NCI-H2196 treated with DMSO at 0.1 percent for 48 hours (cell line): Measurements from ENCODE around the gene INTS7.
"Not testable (repeated sequence)": the region's sequence is repeated elsewhere in the genome, so short reads cannot be mapped to it uniquely, and the experiment has no call there.

Experiments used
- DNase-seq: peaks from one replicate; lab custom pipeline; 2025; ENCODE audit not compliant: unreplicated experiment; lab: John Stamatoyannopoulos, UW

INTS7 gene

DNA sequence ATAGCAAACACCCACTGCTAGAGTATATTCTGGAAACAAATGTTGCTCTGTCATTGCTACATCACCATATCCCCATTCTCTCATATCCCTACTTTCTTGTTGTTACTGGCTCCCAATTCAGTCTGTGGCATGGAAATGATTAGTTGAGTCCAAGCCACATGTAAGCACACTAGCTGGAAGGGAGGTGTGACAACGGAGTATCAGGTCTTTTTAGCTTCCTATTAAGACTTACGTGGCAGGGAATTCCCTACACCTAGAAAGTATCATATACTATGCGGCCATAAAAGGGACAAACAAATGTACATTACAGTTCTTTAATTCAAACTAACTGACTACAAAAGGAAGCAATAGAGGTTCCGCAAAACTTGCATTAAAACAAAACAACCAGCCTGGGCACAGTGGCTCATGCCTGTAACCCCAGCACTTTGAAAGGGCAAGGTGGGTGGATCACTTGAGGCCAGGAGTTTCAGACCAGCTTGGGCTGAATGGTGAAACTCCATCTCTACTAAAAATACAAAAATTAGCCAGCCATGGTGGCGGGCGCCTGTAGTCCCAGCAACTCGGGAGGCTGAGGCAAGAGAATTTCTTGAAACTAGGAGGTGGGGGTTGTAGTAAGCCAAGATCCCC is 48.6 kb downstream of the INTS7 start:
- DNase-seq = no peak

- DNase-seq = no peak
These were observed 49.6 kb downstream of the INTS7 start for GRCh38 chr1:211985556-211986264.

DNA sequence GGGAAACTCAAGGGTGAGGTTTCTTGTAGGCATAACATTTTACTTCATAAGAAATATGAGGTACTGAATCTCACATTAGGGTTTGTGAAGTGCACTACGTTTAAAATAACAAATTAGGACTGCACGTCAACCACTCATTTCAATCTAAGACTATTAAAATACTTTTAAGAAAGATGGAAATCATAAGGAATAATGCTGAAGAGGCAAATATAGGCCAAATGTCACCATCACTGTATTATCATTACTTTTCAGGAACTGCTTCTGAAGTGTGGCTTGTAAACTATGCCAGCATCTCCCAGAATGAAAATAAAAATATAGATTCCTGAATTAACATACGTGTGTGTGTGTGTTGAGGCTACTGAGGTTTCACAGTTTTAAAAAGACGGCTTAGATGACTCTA is 56.8 kb downstream of the INTS7 start:
- DNase-seq = no peak

DNA sequence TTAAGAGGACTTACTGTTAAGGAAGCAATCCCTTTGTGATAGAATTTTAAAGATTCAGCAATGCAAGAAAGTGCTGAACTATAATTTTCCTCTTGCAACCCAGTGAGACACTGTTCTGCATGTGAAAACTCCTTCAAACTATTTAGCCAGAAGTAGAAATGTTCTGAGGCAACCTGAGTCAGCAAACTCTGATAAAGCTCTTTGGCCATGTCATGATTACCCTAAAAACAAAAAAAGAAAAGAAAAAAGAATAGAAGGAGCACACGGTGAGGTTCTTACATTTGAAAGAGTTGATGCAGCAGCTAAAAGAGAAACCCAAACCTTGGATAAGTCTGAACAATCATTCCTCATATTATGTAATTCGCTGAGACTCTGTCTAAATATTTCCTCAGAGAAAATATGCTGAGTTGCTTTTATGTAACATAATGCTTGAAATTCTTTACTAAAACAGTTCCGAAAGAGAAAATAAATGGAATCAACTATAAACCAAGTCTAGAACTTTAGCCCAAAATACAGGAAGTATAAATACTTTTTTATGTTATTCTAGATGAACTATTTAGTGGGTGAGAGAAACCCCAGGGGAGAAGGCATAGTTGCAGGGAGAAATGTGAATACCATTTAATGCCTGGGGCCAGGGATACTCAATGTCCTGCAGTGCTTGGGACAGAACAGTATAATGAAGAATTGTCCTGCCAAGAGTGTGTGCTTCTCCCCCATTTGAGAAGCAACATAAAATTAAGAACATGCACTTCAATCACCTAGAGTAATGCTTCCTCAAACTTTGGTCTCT is 60.0 kb downstream of the INTS7 start:
- no peak for DNase-seq

DNA sequence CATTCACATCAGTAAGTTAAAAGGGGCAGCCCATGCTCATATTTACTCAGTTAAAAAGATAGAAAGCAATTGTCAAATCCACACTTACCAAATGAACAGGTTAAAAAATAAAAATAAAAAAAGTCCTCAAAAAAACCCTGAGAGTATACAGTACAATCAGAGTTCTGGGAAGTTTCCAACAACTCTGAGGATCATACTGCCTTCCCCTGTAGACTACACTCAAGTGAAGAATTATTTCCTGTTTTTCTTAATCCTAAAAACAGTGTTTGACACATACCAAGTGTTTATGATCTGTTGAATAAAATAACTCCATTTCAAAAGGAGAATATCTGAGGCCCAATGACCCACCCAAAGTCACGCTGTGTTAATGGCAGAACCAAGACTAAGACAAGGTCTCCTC is 61.8 kb downstream of the INTS7 start:
- no peak for DNase-seq

- no peak for DNase-seq
These were observed 67.0 kb downstream of the INTS7 start for GRCh38 chr1:211968200-211968834.

DNA sequence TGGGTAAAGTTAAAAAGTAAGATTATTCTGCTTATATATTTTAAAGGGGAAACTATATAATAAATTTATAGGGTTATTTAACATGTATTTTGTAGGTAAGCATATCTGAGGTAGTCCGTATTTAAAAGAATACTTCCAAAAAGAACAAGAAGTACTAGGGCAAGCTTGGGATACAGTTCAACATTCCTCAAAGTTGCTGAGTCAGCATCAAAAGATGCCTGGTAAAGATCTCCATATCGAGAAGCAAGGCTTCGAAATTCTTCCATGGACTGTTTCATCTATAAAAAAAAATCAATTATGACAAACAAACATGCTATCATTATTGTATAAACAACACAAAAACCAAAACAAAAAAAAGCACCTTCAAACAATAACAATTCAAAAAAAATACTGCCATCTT is 67.7 kb downstream of the INTS7 start:
- DNase-seq = no peak

DNA sequence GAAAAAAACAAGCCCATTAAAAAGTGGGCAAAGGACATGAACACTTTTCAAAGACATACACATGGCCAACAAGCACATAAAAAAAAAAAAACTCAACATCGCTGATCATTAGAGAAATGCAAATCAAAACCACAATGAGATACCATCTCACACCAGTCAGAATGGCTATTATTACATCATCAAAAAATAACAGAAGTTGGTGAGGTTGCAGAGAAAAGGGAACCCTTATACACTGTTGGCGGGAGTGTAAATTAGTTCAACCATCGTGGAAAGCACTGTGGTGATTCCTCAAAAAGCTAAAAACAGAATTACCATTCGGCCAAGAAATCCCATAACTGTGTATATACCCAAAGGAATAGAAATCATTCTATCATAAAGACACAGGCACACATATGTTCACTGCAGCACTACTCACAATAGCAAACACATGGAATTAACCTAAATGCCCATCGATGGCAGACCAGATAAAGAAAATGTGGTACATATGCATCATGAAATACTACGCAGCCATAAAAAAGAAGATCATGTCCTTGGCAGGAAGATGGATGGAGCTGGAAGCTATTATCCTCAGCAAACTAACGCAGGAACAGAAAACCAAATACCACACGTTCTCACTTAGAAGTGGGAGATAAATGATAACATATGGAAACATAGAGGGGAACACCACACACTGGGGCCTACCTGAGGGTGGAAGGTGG is 70.1 kb downstream of the INTS7 start:
- no peak for DNase-seq

- DNase-seq = no peak
These were observed 75.7 kb downstream of the INTS7 start for GRCh38 chr1:211959680-211960079.

DNA sequence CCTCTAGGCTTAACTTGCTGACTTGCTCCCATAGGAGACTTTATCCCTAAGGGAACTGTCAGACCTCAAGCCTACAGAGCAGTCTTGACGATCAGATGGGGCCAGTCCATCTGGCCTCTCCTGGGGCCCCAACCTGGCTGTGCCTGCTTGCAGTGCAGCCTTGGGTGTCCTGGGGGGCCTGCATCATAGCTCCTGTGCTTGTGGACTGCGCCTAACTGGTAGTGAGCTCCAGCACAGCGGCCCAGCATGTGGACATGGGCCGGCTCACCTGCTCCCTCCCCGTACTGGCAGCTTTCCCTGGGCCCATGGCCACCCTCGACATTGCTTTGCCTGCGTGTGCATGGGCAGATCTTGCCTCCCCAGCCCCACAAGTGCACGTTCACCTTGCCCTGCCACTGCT is 76.1 kb downstream of the INTS7 start:
- DNase-seq = no peak

GRCh38 chr1:211954028-211954427 is 81.3 kb downstream of the INTS7 start:
- DNase-seq = not testable (repeated sequence)

- not testable (repeated sequence) for DNase-seq
These were observed 81.8 kb downstream of the INTS7 start for GRCh38 chr1:211953543-211953942.

- no peak for DNase-seq
These were observed 83.1 kb downstream of the INTS7 start for GRCh38 chr1:211952299-211952698.

GRCh38 chr1:211951856-211952255 is 83.5 kb downstream of the INTS7 start:
- DNase-seq = peak; percentile 40

DNA sequence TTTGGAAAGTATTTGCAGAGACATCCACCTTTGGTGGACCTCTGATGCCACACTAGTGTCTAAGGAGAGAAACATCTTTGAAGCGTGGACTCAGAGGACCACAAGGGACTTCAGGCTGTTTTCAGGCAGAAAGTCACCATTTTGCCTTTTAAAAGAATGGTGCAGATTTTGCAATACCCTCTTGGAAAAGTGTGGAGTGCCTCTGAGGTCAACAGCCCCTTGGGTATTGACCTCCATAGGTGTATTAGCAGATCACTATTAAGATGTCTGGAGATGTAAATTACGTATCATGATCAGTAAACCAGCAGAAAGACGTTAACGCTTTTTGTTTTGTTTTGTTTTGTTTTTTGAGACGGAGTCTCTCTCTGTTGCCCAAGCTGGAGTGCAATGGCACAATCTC is 87.0 kb downstream of the INTS7 start:
- DNase-seq = no peak

GRCh38 chr1:211947396-211948295 is 87.7 kb downstream of the INTS7 start:
- no peak for DNase-seq

- DNase-seq = no peak
These were observed 90.4 kb downstream of the INTS7 start for GRCh38 chr1:211944733-211945500.

DNA sequence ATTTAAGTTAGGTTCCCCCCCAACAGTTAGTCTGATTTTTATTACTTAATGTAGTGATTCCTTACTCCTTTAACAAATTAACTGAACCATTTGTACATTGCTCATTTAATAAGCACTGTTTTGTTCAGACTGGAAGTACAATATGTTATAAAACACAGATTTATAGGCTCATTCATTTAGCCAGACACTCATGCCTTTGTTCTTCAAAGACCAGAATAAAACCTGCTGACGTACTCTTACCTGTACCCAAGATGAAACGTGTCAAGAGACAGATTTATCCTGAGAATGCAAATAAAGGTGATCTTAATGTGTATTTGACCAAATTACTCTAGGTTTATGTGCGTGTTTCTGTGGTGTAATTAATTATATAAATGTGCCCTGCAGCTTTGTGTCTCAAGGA is 92.8 kb downstream of the INTS7 start:
- no peak for DNase-seq

- no peak for DNase-seq
These were observed 95.4 kb downstream of the INTS7 start for GRCh38 chr1:211939876-211940468.
